GM21381 (cell line): ENCODE results near the gene SPPL3.
"Not testable (repeated sequence)": the region's sequence is repeated elsewhere in the genome, so short reads cannot be mapped to it uniquely, and the experiment has no call there.

Source experiments
- ATAC-seq: cut with Tn5 transposase; IDR thresholded peaks from one replicate; pipeline ENCODE4 v1.9.1; 2021; ENCODE audit warnings: mild to moderate bottlenecking, moderate library complexity; ENCODE audit not compliant: unreplicated experiment

SPPL3 gene, protein sequence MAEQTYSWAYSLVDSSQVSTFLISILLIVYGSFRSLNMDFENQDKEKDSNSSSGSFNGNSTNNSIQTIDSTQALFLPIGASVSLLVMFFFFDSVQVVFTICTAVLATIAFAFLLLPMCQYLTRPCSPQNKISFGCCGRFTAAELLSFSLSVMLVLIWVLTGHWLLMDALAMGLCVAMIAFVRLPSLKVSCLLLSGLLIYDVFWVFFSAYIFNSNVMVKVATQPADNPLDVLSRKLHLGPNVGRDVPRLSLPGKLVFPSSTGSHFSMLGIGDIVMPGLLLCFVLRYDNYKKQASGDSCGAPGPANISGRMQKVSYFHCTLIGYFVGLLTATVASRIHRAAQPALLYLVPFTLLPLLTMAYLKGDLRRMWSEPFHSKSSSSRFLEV

DNA sequence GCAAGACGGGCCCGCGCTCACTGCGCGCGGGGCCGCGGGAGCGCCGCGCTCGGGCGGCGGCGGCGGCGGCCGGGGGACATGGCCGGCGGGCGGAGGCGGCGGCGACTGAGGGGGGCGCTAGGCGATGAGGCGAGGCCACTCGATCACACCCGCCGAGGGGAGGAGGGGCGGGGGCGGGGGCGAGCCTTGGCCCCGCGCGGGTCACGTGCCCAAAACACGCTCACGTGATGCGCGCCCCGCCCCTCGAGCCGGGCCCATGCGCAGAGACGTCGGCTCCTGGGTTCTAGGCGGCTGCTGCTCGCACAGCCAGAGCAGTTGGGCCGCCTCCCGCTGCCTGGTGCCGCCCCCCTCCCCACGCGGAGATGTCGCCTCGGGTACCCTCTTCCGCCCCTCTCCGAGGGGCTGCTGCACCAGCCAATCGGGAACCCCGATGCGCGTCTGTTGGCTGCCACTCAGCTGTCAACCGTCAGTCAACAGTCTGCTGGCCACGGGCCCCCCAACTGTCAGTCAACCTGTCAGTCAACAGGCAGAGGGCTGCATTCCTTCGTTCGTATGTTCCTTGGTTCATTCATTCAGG lies at the start of gene SPPL3:
Gene SPPL3 (minus strand): TSS at position 162 of the 577 bp plus-strand sequence. CDS start 491 bp downstream, outside the sequence.
- ATAC-seq: peak; percentile 74

GRCh38 chr12:120950807-120951206 lies 46.6 kb upstream of the SPPL3 start:
- ATAC-seq: no peak

- ATAC-seq: not testable (repeated sequence)
Observed at GRCh38 chr12:120950260-120950799, 46.2 kb upstream of the SPPL3 start.

DNA sequence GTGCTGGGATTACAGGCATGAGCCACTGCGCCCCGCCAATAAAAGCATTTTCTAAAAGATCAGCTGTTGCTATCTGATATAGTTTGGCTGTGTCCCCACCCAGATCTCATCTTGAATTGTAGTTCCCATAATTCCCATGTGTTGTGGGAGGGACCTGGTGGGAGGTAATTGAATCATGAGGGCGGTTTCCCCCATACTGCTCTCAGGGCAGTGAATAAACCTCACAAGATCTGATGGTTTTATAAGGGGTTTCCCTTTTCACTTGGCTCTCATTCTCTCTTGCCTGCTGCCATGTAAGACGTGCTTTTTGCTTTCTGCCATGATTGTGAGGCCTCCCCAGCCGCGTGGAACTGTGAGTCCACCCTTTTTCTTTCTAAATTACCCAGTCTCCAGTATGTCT lies 41.4 kb upstream of the SPPL3 start:
- not testable (repeated sequence) for ATAC-seq

DNA sequence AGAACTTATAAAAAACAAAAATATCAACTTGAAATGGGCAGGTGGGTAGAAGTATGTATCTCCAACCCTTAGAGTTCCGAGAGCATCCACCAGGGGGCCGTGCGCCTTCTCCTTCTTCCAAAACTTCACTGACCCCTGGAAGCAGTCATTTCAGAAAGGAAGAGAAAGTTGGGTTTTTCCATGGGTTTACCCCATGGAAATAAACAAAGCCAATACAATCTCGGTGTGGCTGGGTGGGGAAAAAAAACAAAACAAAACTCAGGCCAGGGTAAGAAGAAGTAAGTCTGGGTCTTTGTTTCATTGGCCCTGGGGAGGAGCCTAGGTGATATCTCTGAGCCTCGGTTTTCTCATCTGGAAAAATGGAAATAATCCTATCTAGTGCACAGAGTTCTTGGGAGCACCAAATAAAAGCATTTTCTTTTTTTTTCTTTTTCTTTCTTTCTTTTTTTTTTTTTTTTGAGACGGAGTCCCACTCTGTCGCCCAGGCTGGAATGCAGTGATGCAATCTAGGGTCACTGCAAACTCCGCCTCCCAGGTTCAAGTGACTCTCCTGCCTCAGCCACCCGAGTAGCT lies 40.6 kb upstream of the SPPL3 start:
- ATAC-seq: no peak

DNA sequence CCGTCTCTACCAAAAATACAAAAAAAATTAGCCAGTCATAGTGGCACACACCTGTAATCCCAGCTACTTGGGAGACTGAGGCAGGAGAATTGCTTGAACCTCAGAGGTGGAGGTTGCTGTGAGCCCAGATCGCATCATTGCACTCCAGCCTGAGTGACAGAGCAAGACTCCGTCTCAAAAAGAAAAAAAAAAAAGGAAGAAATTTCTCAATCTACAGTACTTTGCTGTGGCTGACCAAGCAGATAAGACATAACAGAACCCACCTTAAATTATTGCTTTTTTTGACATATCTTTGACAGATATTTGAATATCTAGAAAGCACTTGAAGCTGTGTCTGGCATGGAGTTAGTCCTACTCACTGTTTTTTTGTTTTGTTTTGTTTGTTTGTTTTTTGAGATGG lies 39.3 kb upstream of the SPPL3 start:
- no peak for ATAC-seq

- ATAC-seq: no peak
Observed at GRCh38 chr12:120941846-120942405, 37.8 kb upstream of the SPPL3 start.

DNA sequence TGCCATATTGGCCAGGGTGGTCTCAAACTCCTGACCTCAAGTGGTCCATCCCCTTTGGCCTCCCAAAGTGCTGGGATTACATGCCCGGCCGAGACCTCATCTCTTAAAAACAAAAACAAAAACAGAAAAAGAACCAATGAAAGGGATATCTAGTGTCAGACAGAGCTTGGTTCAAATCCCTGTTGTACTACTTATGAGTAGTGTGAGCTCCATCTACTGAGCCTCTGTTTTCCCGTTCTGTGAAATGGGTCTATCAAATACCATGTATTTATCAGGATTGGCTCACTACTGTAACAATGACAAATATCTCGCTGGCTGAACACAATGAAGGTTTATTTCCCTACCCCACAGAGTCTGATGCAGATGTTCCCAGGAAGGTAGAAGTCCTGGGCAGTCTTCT lies 37.3 kb upstream of the SPPL3 start:
- ATAC-seq: no peak

- no peak for ATAC-seq
Observed at GRCh38 chr12:120940799-120941198, 36.6 kb upstream of the SPPL3 start.

GRCh38 chr12:120940006-120940405 lies 35.8 kb upstream of the SPPL3 start:
- no peak for ATAC-seq

DNA sequence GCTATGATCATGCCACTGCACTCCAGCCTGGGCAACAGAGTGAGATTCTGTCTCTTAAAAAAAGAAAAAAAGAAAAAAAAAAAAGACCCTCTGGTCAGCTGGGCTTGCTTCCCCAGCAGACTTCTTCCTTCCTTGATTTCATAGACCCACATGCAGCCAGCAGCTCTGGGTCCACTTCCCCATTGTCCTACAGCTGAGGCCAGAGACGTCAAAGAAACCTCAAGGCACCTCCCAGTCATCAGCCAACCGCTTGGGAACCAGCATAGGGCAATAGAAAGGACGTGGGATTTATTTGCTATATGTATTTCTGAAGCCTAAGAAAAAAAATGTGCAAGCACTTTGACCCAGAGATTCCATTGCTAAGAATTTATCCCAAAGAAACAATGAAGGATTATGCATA lies 35.4 kb upstream of the SPPL3 start:
- ATAC-seq: no peak

GRCh38 chr12:120938496-120938895 lies 34.3 kb upstream of the SPPL3 start:
- ATAC-seq: no peak

DNA sequence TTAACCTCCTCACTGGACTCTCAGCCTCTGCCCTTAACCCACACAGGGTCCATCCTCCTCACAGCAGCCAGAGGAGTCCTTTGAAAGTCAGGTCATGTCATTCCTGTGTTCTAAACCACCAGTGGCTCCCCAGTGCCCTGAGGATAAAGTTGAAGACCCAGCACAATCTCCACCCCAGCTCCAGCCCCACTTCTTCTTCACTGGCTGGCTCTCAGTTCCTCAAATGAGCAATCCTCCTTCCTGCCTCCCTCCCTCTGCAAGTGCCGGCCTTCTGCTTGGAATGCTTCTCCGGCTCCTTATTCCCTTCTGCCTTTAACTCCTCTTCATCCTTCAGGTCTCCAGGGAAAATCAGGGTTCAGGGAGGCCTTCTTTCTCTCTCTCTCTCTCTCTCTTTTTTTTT lies 32.0 kb upstream of the SPPL3 start:
- no peak for ATAC-seq

DNA sequence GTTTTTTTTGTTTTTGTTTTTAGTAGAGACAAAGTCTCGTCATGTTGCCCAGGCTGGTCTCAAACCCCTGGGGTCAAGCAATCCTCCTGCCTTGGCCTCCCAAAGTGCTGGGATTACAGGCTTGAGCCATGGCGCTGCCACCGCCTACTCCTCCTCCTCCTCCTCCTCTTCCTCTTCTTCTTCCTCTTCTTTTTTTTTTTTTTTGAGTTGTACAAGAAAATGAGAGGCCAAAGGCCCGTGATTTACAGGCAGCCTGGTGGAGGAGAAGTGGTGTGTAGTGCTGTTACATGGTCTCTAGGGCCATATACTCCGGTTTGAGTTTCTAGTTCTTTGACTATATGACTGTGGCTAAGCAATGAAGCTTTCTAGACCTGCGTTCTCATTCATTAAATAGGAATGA lies 29.6 kb upstream of the SPPL3 start:
- no peak for ATAC-seq

- no peak for ATAC-seq
Observed at GRCh38 chr12:120932956-120933526, 28.9 kb upstream of the SPPL3 start.

DNA sequence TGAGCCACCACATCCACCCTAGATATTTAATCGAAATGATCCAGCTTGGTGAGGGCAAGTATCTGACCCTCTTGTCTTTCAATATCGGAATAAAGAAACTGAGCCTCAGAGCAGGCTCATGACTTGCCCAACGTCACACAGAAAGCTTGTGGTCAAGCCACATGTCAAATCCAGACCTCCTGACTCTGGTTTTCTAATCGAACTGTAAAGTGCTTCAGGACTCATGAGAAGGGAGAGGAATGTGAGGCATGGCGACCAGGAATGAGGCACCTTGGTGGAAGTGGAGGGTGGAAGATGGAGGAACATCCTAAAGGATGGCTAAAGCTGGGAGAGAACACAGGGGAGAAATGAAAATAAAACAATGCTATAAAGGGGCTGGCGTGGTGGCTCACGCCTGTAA lies 27.9 kb upstream of the SPPL3 start:
- no peak for ATAC-seq

DNA sequence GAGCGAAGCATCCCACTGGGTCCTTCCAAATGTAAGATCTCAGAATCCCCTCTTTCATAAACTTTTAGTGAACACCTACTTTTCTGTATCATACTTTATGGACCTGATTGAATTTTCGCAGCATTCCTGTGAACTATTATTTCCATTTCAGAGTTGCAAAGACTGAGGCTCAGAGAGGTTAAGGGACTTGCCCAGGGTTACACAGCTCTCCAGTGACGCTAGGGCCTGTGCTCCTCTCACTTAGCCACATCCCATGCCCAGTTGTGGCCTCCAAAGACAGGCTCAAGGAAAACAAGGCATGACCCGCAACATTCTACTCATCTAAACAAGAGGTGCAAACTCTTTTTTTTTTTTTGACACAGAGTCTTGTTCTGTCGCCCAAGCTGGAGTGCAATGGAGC lies 25.9 kb upstream of the SPPL3 start:
- ATAC-seq: no peak

- no peak for ATAC-seq
Observed at GRCh38 chr12:120928864-120929652, 24.9 kb upstream of the SPPL3 start.

GRCh38 chr12:120925740-120926563 lies 21.8 kb upstream of the SPPL3 start:
- no peak for ATAC-seq

GRCh38 chr12:120922279-120922678 lies 18.1 kb upstream of the SPPL3 start:
- ATAC-seq: no peak
